Skin of body (tissue), 2 donors: ENCODE measurements around the gene SPO11. TPM values are rescaled to one million over a fixed set of nuclear protein-coding genes. Genes with fewer than 3 reads are reported as not detected.
"Not testable (repeated sequence)": the region's sequence is repeated elsewhere in the genome, so short reads cannot be mapped to it uniquely, and the experiment has no call there.

ENCODE experiments used
- DNase-seq: peaks from one replicate; lab custom pipeline; 2025; lab: John Stamatoyannopoulos, UW
- total RNA-seq: library from RNA; depleted of rRNA; stranded (reverse); fragments of >200 nt; gene quantifications from one replicate; pipeline ENCODE4 v1.2.3, GENCODE V29; 2014

SPO11 gene
- total RNA-seq, 1 donor from 2014 or later = not detected

GRCh38 chr20:57332105-57333089, 2.8 kb downstream of the SPO11 start:
- DNase-seq = no peak

GRCh38 chr20:57335392-57335791, 5.8 kb downstream of the SPO11 start:
- DNase-seq = peak; percentile 17

GRCh38 chr20:57341663-57342062, 12.1 kb downstream of the SPO11 start:
- DNase-seq = no peak

GRCh38 chr20:57342829-57343228, 13.2 kb downstream of the SPO11 start:
- DNase-seq = no peak

GRCh38 chr20:57346477-57346876, 16.9 kb downstream of the SPO11 start:
- peak; percentile 79 for DNase-seq

- no peak for DNase-seq
Observed at GRCh38 chr20:57347393-57347792, 17.8 kb downstream of the SPO11 start.

GRCh38 chr20:57348200-57348921, 18.8 kb downstream of the SPO11 start:
- not testable (repeated sequence) for DNase-seq

- not testable (repeated sequence) for DNase-seq
Observed at GRCh38 chr20:57348922-57349574, 19.4 kb downstream of the SPO11 start.

GRCh38 chr20:57350081-57350710, 20.6 kb downstream of the SPO11 start:
- DNase-seq = peak; percentile 19

- DNase-seq = not testable (repeated sequence)
Observed at GRCh38 chr20:57350726-57351041, 21.1 kb downstream of the SPO11 start.

GRCh38 chr20:57351042-57351783, 21.6 kb downstream of the SPO11 start, which contains the start of gene RAE1:
TSS of gene RAE1 (plus strand) at chr20:57351255. CDS start at chr20:57354039, 2,784 bp downstream.
- peak; percentile 96 for DNase-seq

- no peak for DNase-seq
Observed at GRCh38 chr20:57352305-57352704, 22.7 kb downstream of the SPO11 start.

GRCh38 chr20:57353351-57353750, 23.7 kb downstream of the SPO11 start:
- no peak for DNase-seq

- DNase-seq = no peak
Observed at GRCh38 chr20:57361517-57361916, 31.9 kb downstream of the SPO11 start.

- no peak for DNase-seq
Observed at GRCh38 chr20:57364451-57364850, 34.8 kb downstream of the SPO11 start.

GRCh38 chr20:57369596-57369995, 40.0 kb downstream of the SPO11 start:
- no peak for DNase-seq

GRCh38 chr20:57370316-57370715, 40.7 kb downstream of the SPO11 start:
- no peak for DNase-seq

- DNase-seq = no peak
Observed at GRCh38 chr20:57371363-57371762, 41.8 kb downstream of the SPO11 start.

GRCh38 chr20:57372157-57372556, 42.6 kb downstream of the SPO11 start:
- DNase-seq = no peak

GRCh38 chr20:57372581-57373350, 43.2 kb downstream of the SPO11 start:
- no peak for DNase-seq
